Fibroblast of upper back skin (primary cell): Measurements from ENCODE around the gene GJB5.
A peak's percentile ranks its signal among the peaks of the same experiment; 100 is the strongest.
"Not testable (repeated sequence)": the region's sequence is repeated elsewhere in the genome, so short reads cannot be mapped to it uniquely, and the experiment has no call there.

ENCODE experiments used
- DNase-seq: peaks from one replicate; pipeline ENCODE4 v3.0.0-alpha.2; 2013

The GJB5 gene

GRCh38 chr1:34754964-34755637 lies at the start of gene GJB5:
Gene GJB5, plus strand, starts transcription at chr1:34755047. Its CDS starts 2,284 bp downstream, at chr1:34757331.
- DNase-seq, result no peak

GRCh38 chr1:34705077-34705476 lies 49.8 kb upstream of the GJB5 start:
- DNase-seq, result no peak

GRCh38 chr1:34708106-34708505 lies 46.7 kb upstream of the GJB5 start:
- DNase-seq, result no peak

GRCh38 chr1:34709547-34709946 lies 45.3 kb upstream of the GJB5 start:
- no peak for DNase-seq

GRCh38 chr1:34710812-34711211 lies 44.0 kb upstream of the GJB5 start:
- no peak for DNase-seq

GRCh38 chr1:34711485-34711884 lies 43.4 kb upstream of the GJB5 start:
- DNase-seq, result no peak

- no peak for DNase-seq
Measured at GRCh38 chr1:34712007-34712688, 42.7 kb upstream of the GJB5 start.

- DNase-seq, result no peak
Measured at GRCh38 chr1:34713443-34713842, 41.4 kb upstream of the GJB5 start.

GRCh38 chr1:34714386-34714785 lies 40.5 kb upstream of the GJB5 start:
- DNase-seq, result no peak

- no peak for DNase-seq
Measured at GRCh38 chr1:34715139-34715538, 39.7 kb upstream of the GJB5 start.

GRCh38 chr1:34721241-34721640 lies 33.6 kb upstream of the GJB5 start:
- no peak for DNase-seq

GRCh38 chr1:34721646-34722355 lies 33.0 kb upstream of the GJB5 start:
- DNase-seq, result no peak

- no peak for DNase-seq
Measured at GRCh38 chr1:34726861-34727260, 28.0 kb upstream of the GJB5 start.

GRCh38 chr1:34730485-34730884 lies 24.4 kb upstream of the GJB5 start:
- no peak for DNase-seq

GRCh38 chr1:34732831-34733230 lies 22.0 kb upstream of the GJB5 start:
- DNase-seq, result not testable (repeated sequence)

GRCh38 chr1:34736692-34737091 lies 18.2 kb upstream of the GJB5 start:
- DNase-seq, result no peak

- DNase-seq, result not testable (repeated sequence)
Measured at GRCh38 chr1:34737236-34737635, 17.6 kb upstream of the GJB5 start.

- no peak for DNase-seq
Measured at GRCh38 chr1:34739613-34740012, 15.2 kb upstream of the GJB5 start.

- peak; percentile 2 for DNase-seq
Measured at GRCh38 chr1:34740161-34740868, 14.5 kb upstream of the GJB5 start.

- peak; percentile 50 for DNase-seq
Measured at GRCh38 chr1:34742667-34743270, 12.1 kb upstream of the GJB5 start.

- DNase-seq, result peak; percentile 4
Measured at GRCh38 chr1:34743775-34744174, 11.1 kb upstream of the GJB5 start.

- no peak for DNase-seq
Measured at GRCh38 chr1:34744851-34745250, 10.0 kb upstream of the GJB5 start.

GRCh38 chr1:34745666-34746065 lies 9.2 kb upstream of the GJB5 start:
- no peak for DNase-seq
